Hepatic stellate cell (primary cell): ENCODE measurements around the gene SYT14.
"Not testable (repeated sequence)": the region's sequence is repeated elsewhere in the genome, so short reads cannot be mapped to it uniquely, and the experiment has no call there.

ENCODE experiments used
- DNase-seq: peaks from one replicate; pipeline ENCODE4 v3.0.0; 2011; ENCODE audit warnings: low spot score

The SYT14 gene

DNA sequence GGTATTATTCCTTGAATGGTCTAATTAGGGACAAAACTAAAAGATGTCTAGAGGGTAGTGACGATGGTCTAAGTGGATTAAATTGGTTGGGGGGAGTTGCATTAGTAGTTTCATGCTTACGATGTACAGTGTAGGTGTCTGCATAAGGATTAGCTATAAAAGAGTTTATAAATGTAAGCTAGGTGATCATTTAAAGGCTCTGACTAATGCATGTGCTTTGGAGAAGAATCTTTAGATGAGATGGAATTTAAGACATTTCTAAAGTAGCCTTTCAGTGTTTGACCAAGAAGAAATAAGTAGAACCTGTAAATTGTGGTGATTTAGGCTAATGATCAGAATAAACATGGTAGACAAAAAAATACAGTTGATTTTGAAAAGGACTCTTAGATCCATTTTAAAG is 7.4 kb downstream of the SYT14 start:
- DNase-seq: no peak

DNA sequence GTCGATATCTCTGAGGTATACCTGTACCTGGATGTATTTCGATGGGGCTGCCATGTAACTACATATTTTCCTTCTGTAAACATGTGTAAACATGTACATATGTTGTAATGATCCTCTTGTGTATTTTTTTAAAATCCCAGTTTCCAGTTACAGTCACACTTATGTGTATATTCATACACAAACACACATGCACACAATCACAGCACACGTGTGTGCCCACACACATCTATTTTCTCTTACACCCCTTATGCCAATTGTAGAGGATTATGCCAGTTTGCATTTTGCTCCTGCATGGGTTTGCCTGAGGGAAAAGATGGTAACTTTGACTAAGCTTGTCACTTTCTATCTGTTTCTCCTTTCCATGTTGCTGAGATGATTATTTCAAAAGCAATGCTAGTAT is 10.1 kb downstream of the SYT14 start:
- no peak for DNase-seq

DNA sequence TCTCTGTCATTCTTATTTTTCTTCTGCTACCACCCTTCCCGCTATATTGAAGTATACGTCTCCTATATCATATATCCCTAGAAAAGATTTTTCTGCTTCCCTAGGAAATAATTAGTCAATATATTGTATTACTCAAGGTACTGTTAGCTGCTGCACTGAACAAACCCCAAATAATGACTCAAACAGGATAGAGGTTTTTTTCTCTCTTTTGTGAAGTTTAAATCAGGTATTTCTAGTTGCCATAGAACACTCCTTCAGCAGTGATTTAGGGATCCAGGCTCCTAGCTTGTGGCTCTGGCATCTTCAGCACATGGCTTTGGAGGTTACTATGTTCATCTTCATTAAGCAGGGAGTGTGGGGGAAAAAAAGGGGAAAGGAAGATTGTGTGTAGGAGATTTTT is 18.1 kb downstream of the SYT14 start:
- no peak for DNase-seq

DNA sequence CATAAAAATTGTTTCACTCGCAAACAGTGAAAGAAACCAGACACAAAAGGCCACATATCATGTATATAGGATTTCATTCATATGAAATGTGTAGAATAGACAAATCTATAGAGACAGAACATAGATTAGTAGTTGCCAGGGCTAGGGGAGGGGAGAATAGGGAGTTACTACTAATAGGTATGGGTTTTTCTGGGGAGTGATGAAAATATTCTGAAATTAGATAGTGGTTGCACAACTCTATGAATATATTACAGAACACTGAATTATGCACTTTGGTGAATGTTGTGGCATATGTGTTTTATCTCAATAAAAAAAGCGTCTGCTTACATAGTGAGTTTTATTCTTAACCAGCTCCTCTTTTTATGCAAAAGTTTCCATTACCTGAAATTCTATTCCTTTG is 21.6 kb downstream of the SYT14 start:
- no peak for DNase-seq

DNA sequence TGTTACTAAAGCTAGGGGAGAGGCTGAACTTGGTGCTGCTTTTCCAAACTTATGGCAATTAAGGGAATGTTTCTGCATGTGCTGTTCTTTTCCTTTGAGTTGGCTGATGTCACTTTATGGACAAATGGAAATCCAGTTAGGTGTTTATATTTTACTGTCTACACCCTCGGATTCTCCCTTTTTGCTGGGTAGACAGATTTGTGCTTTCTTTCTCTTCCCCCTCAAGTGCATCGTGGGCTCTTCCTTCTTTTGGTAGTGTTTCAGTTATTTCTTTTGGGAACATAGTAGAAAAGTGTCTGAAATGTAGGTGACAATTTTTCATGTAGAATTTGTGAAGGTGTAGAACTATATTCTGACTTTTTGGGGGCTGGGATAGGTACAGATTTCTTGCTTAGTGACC is 22.9 kb downstream of the SYT14 start:
- no peak for DNase-seq

DNA sequence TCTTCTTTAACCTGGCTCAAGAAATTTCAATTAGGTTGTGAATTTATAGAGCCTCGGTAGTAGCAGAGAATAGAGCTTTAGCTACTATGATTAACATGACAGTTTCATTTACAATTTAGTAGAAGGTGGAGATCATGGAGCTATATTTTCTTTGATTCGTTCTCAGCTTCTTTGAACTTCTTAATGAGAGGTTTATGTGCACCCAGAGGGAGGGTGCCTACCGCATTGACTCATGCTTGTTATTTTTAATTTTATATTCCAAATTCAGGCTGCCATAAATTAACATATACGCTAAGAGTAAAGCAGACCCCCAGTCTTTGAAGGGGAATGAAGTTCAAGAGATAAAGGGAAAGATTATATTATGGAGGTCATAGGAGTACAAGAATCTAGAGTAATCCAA is 24.4 kb downstream of the SYT14 start:
- no peak for DNase-seq

DNA sequence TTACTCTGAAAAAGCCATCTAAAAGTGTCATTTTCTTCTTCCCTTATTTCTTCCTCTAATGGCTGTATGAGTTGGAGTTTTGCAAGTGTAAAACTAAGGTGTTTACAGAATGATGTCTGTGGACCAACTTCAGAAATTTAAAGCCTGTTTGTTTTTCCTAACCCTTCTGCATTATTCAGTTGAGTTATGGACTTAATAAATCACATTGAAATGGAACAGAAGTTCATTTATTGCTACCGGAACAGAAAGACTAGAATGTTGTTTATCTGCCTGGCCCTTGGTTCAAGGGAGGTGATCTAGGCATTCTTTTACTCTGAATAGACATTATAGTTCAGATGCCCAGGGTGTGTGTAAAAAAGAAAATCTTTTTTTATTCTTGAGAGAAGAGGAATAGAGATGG is 24.8 kb downstream of the SYT14 start:
- no peak for DNase-seq

DNA sequence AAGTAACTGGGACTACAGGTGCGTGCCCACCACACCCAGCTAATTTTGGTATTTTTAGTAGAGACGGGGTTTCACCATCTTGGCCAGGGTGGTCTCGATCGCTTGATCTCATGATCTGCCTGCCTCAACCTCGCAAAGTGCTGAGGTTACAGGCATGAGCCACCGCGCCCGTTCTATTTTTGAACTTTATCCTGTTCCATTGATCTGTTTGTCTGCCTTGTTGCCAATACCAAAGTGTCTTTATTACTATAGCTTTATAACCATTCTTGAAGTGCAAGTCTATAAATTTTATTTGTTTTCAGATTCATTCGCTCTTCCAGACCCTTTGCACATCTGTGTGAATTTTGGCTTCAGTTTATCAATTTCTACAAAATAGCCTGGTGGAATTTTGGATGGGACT is 28.0 kb downstream of the SYT14 start:
- no peak for DNase-seq

DNA sequence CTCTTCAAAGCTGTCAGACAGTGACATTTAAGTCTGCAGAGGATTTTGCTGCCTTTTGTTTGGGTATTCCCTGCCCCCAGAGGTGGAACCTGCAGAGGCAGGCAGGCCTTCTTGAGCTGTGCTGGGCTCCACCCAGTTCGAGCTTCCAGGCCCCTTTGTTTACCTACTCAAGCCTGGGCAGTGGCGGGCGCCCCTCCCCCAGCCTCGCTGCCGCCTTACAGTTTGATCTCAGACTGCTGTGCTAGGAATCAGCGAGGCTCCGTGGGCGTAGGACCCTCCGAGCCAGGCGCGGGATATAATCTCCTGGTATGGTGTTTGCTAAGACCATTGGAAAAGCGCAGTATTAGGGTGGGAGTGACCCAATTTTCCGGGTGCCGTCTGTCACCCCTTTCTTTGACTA is 40.7 kb downstream of the SYT14 start:
- not testable (repeated sequence) for DNase-seq

DNA sequence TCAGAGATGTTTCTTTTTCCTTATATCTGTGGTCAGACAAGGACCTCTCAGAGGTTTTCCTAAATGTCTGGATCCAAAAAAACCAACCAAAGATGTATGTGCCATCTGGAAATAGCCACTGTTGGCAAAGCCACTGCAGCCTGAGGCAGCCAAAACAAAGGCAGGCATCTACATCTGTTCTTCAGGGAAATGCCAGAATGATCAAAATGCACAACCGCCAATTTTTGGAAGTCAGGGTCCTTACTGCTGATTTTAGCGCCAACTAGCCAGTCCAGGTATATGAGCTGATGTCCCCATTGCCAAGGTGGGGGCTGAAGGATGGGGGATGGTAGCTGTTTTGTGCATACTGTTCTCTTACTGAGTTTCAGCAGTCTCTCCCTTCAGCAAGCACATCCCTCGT is 45.9 kb downstream of the SYT14 start:
- DNase-seq: no peak

DNA sequence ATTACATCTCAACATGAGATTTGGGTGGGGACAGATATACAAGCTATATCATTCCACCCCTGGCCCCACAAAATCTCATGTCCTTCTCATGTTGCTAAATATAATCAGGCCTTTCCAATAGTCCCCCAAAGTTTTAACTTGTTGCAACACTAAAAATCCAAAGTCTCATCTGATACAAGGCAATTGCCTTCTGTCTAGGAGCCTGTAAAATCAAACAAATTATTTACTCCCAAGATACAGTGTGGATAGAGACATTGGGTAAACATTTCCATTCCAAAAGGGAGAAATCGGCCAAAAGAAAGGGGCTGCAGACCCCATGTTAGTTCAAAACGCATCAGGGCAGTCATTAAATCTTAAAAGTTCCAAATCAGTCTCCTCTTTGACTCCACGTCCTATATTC is 47.0 kb downstream of the SYT14 start:
- DNase-seq: no peak

DNA sequence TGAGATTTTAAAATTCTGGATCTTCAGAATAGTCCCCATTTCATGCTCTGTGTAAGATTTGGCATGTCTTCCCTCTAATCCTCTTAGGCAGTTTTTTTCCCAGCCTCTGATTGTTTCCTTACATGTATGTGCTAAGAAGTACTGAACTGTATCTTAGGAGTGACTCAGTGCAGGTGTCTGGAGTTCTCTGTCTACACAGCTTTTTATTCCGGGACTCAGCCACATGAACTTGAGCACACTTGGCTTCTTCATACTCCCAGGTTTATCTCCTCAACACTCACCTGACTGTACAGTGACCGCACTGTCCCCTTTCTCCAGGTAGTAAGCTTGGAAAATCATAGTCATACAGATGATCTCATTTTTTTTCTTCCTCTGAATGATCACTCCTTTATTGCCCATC is 50.7 kb downstream of the SYT14 start:
- no peak for DNase-seq

DNA sequence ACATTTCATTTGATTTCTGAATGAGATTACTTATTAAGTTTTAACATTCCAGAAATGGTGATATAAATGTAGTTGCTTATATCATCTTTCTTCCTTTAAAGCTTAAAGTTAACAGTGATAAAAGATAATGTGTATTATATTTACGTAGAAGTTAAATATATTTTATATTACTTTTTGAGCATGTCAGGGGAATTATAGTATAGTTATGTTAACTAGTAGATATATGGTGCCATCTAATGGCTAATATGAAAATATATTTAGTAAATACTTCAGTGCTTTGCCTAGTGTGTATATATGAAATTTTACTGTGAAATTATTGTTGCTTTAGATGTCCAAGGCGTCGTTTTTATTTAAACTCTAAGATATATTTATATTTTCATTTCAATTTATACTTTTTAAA is 51.5 kb downstream of the SYT14 start:
- peak; percentile 2 for DNase-seq

DNA sequence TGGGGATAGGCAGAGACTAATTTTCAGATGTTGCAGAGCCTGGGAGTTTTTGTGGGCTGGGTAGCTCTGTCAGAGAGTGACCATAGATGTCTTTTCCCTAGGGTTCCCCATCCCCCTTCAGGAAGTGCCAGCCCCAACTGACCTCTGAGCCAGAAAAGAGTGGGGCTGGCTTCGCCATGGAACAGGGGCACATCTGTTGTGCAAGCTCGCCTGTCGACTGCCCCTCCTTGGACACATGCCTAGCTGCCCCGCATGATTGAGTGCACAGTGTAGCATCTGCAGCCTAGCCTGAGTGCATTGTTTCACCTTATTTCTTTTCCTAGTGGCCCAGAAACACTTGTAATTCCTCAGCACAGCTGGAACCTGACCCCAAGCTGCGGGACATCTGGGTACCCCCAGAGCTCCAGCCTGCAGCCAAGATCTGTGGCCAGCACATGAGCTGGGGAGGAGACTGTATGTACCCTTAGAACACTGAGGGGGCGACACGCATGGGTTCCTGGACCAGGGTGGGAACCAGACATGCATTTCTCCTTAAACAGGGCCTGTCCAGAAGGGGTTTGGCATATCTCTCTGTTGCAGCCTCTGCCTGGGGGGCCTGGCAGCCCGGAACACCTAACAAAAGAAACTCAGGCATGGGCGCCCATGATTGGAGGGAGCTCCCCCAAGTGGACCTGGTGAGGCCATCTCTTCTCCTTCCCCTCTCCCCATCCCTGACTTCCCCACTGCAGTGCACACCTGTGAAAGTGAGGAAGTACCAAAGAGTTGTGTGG is 55.2 kb downstream of the SYT14 start:
- no peak for DNase-seq

DNA sequence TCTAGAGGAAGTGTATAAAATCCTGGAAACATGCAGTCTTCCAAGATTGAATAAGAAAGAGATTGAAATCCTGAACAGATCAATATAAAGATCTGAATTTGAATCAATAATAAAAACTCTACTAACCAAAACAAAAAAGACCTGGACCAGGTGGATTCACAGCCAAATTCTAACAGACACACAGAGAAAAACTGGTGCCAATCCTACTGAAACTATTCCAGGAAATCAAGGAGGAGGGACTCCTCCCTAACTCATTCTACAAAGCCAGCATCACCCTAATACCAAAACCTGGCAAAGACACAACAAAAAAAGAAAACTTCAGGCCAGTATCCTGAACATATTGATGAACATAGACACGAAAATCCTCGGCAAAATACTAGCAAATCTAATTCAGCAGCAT is 58.3 kb downstream of the SYT14 start:
- no peak for DNase-seq

DNA sequence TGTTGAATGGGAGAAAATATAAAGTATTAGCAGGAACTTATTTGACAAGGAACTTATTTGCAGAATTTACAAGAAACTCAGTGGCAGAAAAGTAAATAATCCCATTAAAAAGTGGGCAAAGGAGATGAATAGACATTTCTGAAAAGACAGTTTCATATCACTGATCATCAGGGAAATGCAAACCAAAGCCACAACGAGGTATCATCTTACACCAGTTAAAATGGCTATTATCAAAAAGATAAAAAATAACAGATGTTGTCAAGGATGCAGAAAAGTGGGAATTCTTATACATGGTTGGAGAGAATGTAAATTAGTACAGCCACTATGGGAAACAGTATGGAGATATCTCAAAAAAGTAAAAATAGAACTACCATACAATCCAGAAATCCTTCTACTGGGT is 61.0 kb downstream of the SYT14 start:
- no peak for DNase-seq

DNA sequence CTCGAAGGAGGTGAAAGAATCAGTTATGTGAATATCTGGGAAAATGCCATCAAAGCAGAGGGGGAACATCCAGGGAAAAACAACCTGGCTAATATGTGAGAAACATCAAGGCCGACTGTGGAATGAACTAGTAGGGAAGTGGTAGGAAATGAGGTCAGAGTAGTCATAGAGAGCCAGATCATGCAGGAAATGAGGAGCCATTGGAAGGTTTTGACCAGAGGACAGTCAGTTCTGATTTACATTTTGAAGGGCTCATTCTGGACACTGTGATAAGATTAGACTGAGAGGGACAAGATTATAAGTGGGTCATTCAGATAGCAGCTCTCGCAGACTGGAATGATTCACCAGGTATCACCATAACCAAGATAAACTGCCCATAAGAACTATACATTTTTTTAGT is 63.7 kb downstream of the SYT14 start:
- DNase-seq: no peak

DNA sequence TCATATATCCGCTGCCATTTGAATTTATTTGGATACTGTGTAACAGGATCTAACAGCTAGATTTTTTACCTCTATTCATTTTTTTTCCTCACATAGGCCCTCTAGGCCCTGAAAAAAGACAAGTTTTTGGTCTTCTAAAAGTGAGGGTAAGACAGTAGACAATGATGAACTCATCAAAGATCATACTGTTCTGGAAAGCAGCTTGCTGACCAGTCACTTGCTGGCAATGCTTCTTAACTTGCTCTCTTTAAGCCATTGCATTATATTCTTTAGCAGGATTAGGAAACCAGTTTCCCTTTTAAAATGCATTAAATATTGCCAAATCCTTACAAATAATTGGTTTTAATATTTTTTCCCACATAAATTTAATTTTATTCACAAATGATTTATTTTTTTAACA is 65.5 kb downstream of the SYT14 start:
- no peak for DNase-seq

DNA sequence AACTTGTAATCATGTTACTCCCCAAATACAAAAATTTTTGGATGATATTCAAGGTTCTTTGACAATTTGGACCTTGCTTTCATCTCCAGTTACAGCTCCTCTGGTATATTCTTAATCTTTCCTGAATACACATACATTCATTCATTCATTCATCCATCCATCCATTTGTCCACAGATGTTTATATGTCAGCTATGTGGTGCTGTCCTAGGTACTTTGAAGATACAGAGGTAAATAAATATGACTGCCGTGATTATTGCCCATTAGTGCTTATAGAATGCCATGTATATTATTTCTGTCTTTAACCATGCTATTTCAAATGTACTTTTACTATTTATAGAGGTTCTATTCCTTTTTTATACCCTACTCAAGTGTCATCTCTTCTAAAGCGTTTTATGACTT is 72.1 kb downstream of the SYT14 start:
- no peak for DNase-seq

DNA sequence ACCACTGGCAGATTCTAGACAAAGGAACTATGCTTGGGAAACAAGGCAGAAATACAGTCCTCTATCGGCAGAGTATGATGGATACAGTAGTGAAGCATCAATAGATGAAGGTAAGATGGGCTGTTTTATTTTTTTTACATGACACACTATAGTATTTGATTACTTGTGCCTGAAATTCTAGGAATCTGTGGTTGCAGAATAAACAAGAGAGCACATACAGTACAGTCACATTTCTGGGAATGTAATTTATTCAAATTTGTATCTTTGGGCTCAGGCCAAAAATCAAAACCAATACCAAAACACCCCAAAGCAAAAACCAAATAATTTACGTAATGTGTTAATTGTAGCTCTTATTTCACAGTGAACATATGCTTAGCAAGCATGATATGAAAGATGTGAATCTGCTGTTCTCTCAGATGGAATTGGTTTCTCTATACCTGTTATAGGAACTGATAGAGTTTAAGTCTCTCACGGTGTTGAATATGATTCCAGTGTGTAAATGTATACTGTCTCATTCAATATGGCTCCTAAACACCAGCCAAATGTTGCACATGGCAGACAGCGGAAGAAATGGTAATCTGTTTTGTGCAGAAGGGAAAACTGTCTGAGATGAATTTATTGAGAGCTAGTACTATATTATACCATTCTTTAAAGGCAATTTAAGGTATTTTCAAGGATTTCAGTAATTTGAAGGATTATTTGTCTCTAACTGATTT is 83.3 kb downstream of the SYT14 start:
- no peak for DNase-seq

DNA sequence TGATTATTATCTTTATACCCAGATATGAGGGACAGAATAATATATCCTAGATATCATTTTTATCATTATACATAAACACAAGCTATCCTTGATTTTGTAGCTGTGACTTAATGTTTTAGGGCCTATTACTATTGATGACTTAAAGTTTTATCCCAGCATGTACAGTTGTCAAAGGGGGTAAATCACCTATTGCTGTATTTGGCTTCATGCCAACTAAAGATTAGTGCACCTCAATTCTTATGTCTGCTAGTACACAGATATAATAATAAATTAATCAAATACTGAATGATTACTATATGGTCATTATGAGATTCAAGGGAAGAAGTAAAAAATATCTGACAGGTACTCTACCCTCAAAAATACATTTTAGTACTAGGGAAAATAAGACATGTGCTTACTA is 84.0 kb downstream of the SYT14 start:
- no peak for DNase-seq

DNA sequence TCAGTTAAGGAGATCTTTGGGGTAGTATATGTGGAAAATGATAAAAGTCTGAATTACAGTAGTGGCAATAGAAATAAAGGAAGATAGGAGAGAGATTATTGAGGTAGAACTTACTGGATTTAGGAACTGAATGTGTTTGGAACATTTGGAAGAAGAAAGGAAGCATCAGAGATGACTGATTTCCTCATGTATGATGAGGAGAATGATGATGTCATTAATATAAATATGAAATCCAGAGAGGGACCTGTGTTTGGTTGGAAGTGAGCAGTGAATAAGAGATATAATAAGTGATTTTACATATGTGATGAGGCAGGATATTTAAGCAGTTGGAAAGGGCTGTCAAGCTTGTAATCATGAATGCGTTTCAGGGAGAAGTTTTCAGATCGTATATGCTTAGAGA is 86.3 kb downstream of the SYT14 start:
- DNase-seq: no peak

DNA sequence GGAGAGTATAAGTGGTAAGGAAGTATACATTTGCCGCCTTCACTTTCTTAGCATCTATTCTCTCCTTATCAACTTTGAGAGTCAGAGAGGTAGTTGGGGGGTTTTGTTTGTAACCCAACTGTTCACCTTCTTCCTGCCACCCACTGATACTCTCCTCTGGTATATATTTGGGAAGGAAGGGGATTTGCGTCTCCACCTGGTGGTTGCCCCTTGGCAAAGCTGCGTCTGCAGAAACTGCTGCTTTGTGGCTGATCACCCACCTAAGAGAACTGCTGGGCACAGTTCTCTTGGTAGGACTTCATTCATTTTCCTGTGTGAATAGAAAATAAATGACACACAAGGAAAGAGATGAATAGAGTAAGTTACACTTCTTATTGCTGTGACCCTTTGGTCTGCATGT is 87.0 kb downstream of the SYT14 start:
- DNase-seq: no peak

DNA sequence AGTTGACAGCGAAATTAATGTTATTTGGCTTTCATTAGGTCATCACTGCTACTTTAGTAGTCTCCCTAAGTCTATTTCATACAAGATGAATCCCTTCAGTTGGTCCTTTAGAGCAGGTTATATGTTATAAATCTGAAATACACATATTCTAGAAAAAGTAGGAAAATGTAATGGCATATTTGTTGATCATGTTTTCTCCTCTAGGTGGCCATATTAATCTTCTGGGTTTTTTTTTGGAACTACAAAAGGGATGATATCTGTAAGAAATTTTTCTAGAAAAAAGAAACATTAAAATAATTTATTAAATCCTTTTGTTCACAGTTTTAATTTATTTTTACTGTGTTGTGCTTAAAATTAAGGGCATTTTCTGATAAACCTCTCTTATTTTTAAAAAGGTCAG is 87.9 kb downstream of the SYT14 start:
- no peak for DNase-seq
